ENCODE measurements around the gene SLC25A20. TPM values are rescaled to one million over a fixed set of nuclear protein-coding genes. Genes with fewer than 3 reads are reported as not detected.

The SLC25A20 gene
- total RNA-seq, 6 experiments from 2014 or later: 54.4 to 114 (median 82.3) TPM

DNA sequence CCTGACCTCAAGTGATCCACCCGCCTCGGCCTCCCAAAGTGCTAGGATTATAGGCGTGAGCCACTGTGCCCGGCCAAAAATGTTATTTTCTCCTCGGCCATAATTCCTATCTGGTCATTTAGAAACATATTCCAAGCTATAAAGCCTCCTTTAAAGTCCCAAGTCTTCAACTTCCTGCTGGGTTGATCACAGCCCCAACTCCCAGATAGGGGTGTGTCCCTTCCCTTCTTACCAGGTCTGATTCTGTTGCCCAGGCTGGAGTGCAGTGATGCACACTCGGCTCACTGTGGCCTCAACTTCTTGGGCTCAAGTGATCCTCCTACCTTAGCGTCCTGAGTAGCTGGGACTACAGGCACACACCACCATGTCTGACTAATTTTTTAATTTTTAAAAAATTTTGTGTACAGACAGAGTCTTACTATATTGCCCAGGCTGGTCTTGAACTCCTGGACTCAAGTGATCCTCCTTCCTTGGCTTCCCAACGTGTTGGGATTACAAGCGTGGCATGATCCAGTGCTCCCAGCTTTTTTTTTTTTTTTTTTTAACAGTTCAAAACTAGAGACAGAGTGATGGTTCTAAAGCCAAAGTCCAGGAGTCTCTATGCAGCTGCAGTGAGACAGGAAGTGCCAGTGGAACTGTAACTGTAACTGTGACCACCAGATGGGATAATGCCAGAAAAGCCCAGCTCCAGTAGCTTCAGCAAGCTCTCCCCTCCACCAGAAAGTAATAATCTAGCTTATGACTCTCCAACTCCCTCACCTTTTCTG lies 42.8 kb downstream of the SLC25A20 start:
- H3K4me3 ChIP-seq: no peak overlapping the region
- peaks cover 0 to 49% (median 28%) of the 10 kb centered on the region in 4 donors for H3K36me3 ChIP-seq
- intact Hi-C loops (cut with DNase I): no loop called here
- TF ChIP-seq, protein P1, sequence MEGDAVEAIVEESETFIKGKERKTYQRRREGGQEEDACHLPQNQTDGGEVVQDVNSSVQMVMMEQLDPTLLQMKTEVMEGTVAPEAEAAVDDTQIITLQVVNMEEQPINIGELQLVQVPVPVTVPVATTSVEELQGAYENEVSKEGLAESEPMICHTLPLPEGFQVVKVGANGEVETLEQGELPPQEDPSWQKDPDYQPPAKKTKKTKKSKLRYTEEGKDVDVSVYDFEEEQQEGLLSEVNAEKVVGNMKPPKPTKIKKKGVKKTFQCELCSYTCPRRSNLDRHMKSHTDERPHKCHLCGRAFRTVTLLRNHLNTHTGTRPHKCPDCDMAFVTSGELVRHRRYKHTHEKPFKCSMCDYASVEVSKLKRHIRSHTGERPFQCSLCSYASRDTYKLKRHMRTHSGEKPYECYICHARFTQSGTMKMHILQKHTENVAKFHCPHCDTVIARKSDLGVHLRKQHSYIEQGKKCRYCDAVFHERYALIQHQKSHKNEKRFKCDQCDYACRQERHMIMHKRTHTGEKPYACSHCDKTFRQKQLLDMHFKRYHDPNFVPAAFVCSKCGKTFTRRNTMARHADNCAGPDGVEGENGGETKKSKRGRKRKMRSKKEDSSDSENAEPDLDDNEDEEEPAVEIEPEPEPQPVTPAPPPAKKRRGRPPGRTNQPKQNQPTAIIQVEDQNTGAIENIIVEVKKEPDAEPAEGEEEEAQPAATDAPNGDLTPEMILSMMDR (IDR thresholded peaks at IDR 0.05): no peak
- no peak for TF ChIP-seq POLR2A (IDR thresholded peaks at IDR 0.05)
- no peak overlapping the region for H3K27ac ChIP-seq
- no peaks in the 10 kb centered on the region for H3K9me3 ChIP-seq
- WGBS (ENCODE audit: insufficient coverage, low coverage, low lambda C conversion rate, missing lambda C conversion rate): 80% methylated on average over 7 of the region's 9 CpGs
- H3K4me1 ChIP-seq: no peaks in the 10 kb centered on the region
- ATAC-seq (no peak), DNase-seq (peak in 1 of 3 donors; percentile 10)
- H3K27me3 ChIP-seq: no peaks in the 10 kb centered on the region

DNA sequence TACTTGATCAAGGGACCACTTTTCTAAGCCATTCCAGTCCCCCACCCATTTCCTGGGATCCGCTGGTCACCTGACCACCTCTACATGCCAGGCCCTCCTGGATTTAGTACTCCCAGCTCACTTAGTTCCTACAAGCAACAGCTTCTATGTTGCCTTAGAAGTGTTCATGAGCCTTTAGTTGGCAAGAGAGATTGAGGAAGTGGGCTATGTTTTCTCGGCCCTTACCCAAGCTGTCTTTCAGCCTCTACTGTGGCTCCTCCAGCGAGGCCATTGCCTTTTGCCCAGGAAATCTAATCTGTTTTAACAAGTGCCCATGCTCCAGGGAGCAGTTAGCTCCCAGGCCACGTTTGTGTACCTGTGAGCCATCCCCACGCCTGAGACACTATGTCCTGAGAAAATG lies 46.5 kb downstream of the SLC25A20 start:
- TF ChIP-seq, protein P1 (IDR thresholded peaks at IDR 0.05): no peak
- TF ChIP-seq POLR2A (IDR thresholded peaks at IDR 0.05): no peak
- ATAC-seq (no peak), DNase-seq (no peak)
- H3K36me3 ChIP-seq: peaks cover 0 to 18% (median 10%) of the 10 kb centered on the region in 4 donors
- no peaks in the 10 kb centered on the region for H3K9me3 ChIP-seq
- WGBS (ENCODE audit: insufficient coverage, low coverage, low lambda C conversion rate, missing lambda C conversion rate): 89% methylated on average over 3 of the region's 5 CpGs
- intact Hi-C loops (cut with DNase I): no loop called here
- no peak overlapping the region for H3K27ac ChIP-seq
- H3K4me1 ChIP-seq: no peaks in the 10 kb centered on the region
- H3K4me3 ChIP-seq: no peak overlapping the region
- H3K27me3 ChIP-seq: no peaks in the 10 kb centered on the region

DNA sequence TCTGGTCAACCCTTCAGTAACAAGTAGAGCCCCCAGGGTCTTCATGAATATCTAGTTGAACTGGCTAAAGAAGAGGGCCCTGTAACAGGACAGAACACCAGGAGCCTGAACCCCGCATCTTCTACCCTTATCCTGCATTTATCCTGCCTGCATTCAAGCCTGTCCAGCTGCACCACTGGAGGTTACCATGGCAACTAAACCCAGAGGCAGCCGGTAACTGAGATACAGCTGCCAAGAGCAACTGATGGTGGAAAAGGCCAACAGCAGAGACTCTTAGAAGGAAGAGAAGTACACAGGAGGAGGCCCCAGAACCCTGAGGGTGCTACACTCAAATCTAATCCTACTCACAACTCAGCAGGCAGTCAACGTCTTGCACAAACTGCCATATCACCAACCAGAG lies 47.3 kb downstream of the SLC25A20 start:
- Histone ChIP-seq H3K4me1 (peaks cover 0 to 4% (median 1%) of the 10 kb centered on the region in 4 donors), H3K36me3 (peaks cover 0 to 11% (median 6%) of the 10 kb centered on the region in 4 donors), H3K27ac (no peak overlapping the region), H3K4me3 (no peak overlapping the region), H3K9me3 (no peaks in the 10 kb centered on the region), H3K27me3 (no peaks in the 10 kb centered on the region)
- TF ChIP-seq, protein P1 (IDR thresholded peaks at IDR 0.05): no peak
- TF ChIP-seq POLR2A (IDR thresholded peaks at IDR 0.05): no peak
- WGBS (ENCODE audit: insufficient coverage, low coverage, low lambda C conversion rate, missing lambda C conversion rate): 83% methylated on average over 1 of the region's 3 CpGs
- intact Hi-C loops (cut with DNase I): no loop called here
- ATAC-seq (no peak), DNase-seq (no peak)

DNA sequence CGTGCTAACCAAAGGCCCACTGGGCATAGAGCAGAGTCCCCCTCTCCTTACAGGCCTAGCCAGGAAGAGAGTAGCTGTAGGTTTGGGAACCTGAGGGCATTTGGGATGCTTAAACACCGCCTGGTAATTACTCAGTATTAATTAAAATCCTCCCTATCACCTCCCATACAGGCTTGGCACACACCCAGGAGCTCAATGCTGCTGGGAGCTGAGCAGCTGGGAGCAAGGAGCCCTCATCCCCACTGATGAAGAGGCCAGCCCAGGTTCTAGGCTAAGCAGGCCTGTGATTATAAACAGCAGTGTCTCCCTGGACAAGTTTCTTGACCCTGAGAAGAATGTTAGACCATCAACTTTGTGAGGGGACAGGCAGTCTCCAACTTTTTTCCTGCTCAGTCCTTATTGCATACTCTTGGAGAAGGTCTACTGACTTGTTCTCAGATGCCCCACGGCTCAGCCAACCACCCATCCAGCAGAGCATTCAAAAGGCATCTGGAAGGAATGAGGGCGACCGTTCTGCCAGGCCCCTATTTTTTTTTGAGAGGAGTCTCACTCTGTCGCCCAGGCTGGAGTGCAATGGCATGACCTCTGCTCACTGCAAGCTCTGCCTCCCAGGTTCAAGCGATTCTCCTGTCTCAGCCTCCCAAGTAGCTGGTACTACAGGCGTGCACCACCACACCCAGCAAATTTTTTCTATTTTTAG lies 49.7 kb downstream of the SLC25A20 start:
- Histone ChIP-seq H3K27ac (peak overlapping the region in 1 of 3 donors; percentile 92), H3K4me3 (no peak overlapping the region), H3K36me3 (no peaks in the 10 kb centered on the region), H3K4me1 (peaks cover 0 to 20% (median 12%) of the 10 kb centered on the region in 4 donors), H3K27me3 (no peaks in the 10 kb centered on the region), H3K9me3 (no peaks in the 10 kb centered on the region)
- ATAC-seq (no peak), DNase-seq (peak in 1 of 3 donors; percentile 49)
- 89% methylated on average over 3 of the region's 8 CpGs for WGBS (ENCODE audit: insufficient coverage, low coverage, low lambda C conversion rate, missing lambda C conversion rate)
- intact Hi-C loops (cut with DNase I): no loop called here
- TF ChIP-seq, protein P1 (IDR thresholded peaks at IDR 0.05): no peak
- no peak for TF ChIP-seq POLR2A (IDR thresholded peaks at IDR 0.05)
